HepG2 (cell line): ENCODE results near the gene ST8SIA1. TPM values are rescaled to one million over a fixed set of nuclear protein-coding genes. Genes with fewer than 3 reads are reported as not detected.

Source experiments
- ATAC-seq: fragments of 200-7000 bp; cut with Tn5 transposase; 3 replicates; pipeline ENCODE4 v1.9.1; 2020; ENCODE audit warnings: mild to moderate bottlenecking, moderate library complexity
- BruUV-seq: library from RNA; stranded (reverse); fragments of 400-500 nt; replicated peaks from 2 replicates; lab custom pipeline; 2021; lab: Mats Ljungman, UMichigan
- CTCF ChIA-PET: fragments of 300-600 bp; formaldehyde crosslinking; extraction: SDS; loops from one replicate; lab custom pipeline; 2021; ENCODE audit warnings: low total read pairs, inconsistent platforms, low intra/inter-chr PET ratio; lab: Yijun Ruan, JAX
- POLR2A ChIA-PET: fragments of 350-600 bp; sonication (Branson Sonifier 250); formaldehyde crosslinking; loops from one replicate; lab custom pipeline; 2020; ENCODE audit warnings: antibody characterized with exemption, inconsistent platforms; lab: Yijun Ruan, JAX
- DNase-seq: peaks from one replicate; pipeline ENCODE4 v3.0.0-alpha.2; 2015; ENCODE audit warnings: low spot score
- FAIRE-seq: peaks from 3 replicates; lab custom pipeline; 2011; peaks lifted over from hg19 to GRCh38; lab: Jason Lieb, UNC
- H2AFZ ChIP-seq: one replicate; pipeline ENCODE4 v1.6.1; 2011; ENCODE audit warnings: low read length, inconsistent platforms
- H3K27ac ChIP-seq: fragments of 300-600 bp; 3 replicates; pipeline ENCODE4 v1.8.0; 2011; ENCODE audit warnings: mixed run types, mild to moderate bottlenecking, mixed read lengths, low read length, inconsistent platforms; ENCODE audit not compliant: insufficient read depth; ENCODE audit errors: extremely low read length
- H3K27me3 ChIP-seq, 2 experiments: fragments of 200-600 bp in 1 of 2; 2 replicates in 1 of 2; 3 replicates in 1 of 2; pipeline versions ENCODE4 v1.6.0 to v1.8.0; 2011; ENCODE audit warnings: low read length in 2 of 2, mild to moderate bottlenecking in 2 of 2, moderate library complexity in 2 of 2, inconsistent platforms in 1 of 2; ENCODE audit not compliant: insufficient read depth in 2 of 2, control insufficient read depth in 1 of 2
- H3K36me3 ChIP-seq, 2 experiments: fragments of 200-600 bp in 1 of 2; replicated peaks in 1 of 2; 2 replicates in 1 of 2; 3 replicates in 1 of 2; pipeline versions ENCODE4 v1.5.1 to v1.8.0; 2011; ENCODE audit warnings: low read length in 2 of 2, inconsistent platforms in 1 of 2; ENCODE audit not compliant: insufficient read depth in 2 of 2, control insufficient read depth in 1 of 2
- H3K4me1 ChIP-seq: 2 replicates; pipeline ENCODE4 v1.5.1; 2012; ENCODE audit warnings: low read length, inconsistent platforms; ENCODE audit not compliant: insufficient read depth
- H3K4me2 ChIP-seq: 2 replicates; pipeline ENCODE4 v1.6.0; 2011; ENCODE audit warnings: low read depth, low read length, inconsistent platforms
- H3K4me3 ChIP-seq, 3 experiments: fragments of 200-600 bp in 1 of 3; sonication (generic), shearing (Covaris generic) in 1 of 3; replicated peaks in 1 of 3; 2 replicates each; pipeline ENCODE4 v1.5.1; 2011 to 2016; ENCODE audit warnings: low read length in 3 of 3, inconsistent platforms in 2 of 3, low read depth in 2 of 3, mild to moderate bottlenecking in 2 of 3, control low read depth in 1 of 3, mixed read lengths in 1 of 3; ENCODE audit not compliant: insufficient read depth in 1 of 3
- H3K79me2 ChIP-seq: one replicate; pipeline ENCODE4 v1.6.1; 2011; ENCODE audit warnings: low read length, inconsistent platforms; ENCODE audit not compliant: insufficient read depth
- H3K9ac ChIP-seq: 2 replicates; pipeline ENCODE4 v1.6.0; 2011; ENCODE audit warnings: mild to moderate bottlenecking, low read depth, low read length, inconsistent platforms; ENCODE audit not compliant: insufficient read depth
- H3K9me3 ChIP-seq: 2 replicates; pipeline ENCODE4 v1.5.1; 2012; ENCODE audit warnings: mild to moderate bottlenecking, low read length
- H4K20me1 ChIP-seq: 2 replicates; pipeline ENCODE4 v1.6.0; 2011; ENCODE audit warnings: inconsistent platforms, mild to moderate bottlenecking, low read length, moderate library complexity; ENCODE audit not compliant: insufficient read depth
- AFF4 ChIP-seq: sonication (generic); formaldehyde crosslinking; IDR thresholded peaks from 2 replicates; pipeline ENCODE4 v1.4.0; 2020; ENCODE audit warnings: missing genetic modification reagents
- BCL6 ChIP-seq: IDR thresholded peaks from 2 replicates; pipeline ENCODE4 v1.6.1; 2016; ENCODE audit warnings: missing genetic modification reagents, missing compliant biosample characterization
- WGBS: methylation state at CpG from one replicate; pipeline ENCODE4 v1.1.6; 2017; ENCODE audit warnings: low lambda C conversion rate; 5-methylcytosine and 5-hydroxymethylcytosine counted together
- in situ Hi-C: cut with HindIII; loops from 2 replicates; pipeline ENCODE4 v1.10.0; 2017; ENCODE audit warnings: low pct_unique_long_range_greater_than_20kb; ENCODE audit not compliant: extremely low pct_ligation_motif_present
- intact Hi-C: fragments of 100-400 bp; cut with micrococcal nuclease; formaldehyde crosslinking; loops from one replicate; pipeline ENCODE4 v1.10.0; 2022; ENCODE audit not compliant: unreplicated experiment
- polyA plus RNA-seq, 8 experiments: library from polyadenylated mRNA; depleted of rRNA in 3 of 8; stranded (reverse) in 7 of 8; unstranded in 1 of 8; fragments of >200 nt; fragmentation: Illumina TruSeq in 4 of 8; extraction: Trizol in 4 of 8; gene quantifications; 2 replicates each; pipeline versions ENCODE4 v1.2.1 to v1.2.3, GENCODE V29; 2011 to 2016; ENCODE audit warnings: low read depth in 4 of 8, missing spikeins in 1 of 8, mixed read lengths in 1 of 8; ENCODE audit not compliant: insufficient read depth in 1 of 8
- total RNA-seq, 5 experiments: library from RNA; depleted of rRNA; stranded (reverse); fragments of >200 nt; fragmentation: Illumina TruSeq; extraction: Trizol; gene quantifications; 2 replicates each; pipeline ENCODE4 v1.2.3, GENCODE V29; 2016; ENCODE audit warnings: low read depth in 1 of 5
- TF ChIP-seq, protein P1 (sequence below), 2 experiments: fragments of 450-650 bp in 1 of 2; sonication (generic) in 1 of 2; formaldehyde crosslinking in 1 of 2; IDR thresholded peaks; 2 replicates each; pipeline versions ENCODE4 v1.6.1 to v1.8.0; 2016 to 2022; ENCODE audit warnings: antibody characterized with exemption in 1 of 2, mild to moderate bottlenecking in 1 of 2, missing genetic modification reagents in 1 of 2

Gene ST8SIA1
- total and polyA plus RNA-seq, 2 of the 13 experiments (the other 11 are each of a cell fraction or from before 2014, with no cell fraction given) = not detected

GRCh38 chr12:22333186-22333712 is 1.3 kb downstream of the ST8SIA1 start:
- DNase-seq (no peak), FAIRE-seq (no peak), ATAC-seq (no peak)
- Histone ChIP-seq H3K4me3 (no peak overlapping the region), H3K4me1 (no peaks in the 10 kb centered on the region), H3K9ac (no peak overlapping the region), H2AFZ (no peak overlapping the region), H3K9me3 (no peaks in the 10 kb centered on the region), H4K20me1 (no peaks in the 10 kb centered on the region), H3K36me3 (no peaks in the 10 kb centered on the region), H3K4me2 (no peak overlapping the region), H3K27me3 (peaks cover 0 to 24% of the 10 kb centered on the region in 2 experiments; a peak in 3 of 5 replicates), H3K27ac (no peak overlapping the region), H3K79me2 (no peaks in the 10 kb centered on the region)
- intact Hi-C loops (no loop called here), in situ Hi-C loops (no loop called here)
- CTCF ChIA-PET = no interaction called here
- TF ChIP-seq AFF4 = no peak
- 0 out of 2 replicates have a peak, but pooled peaks have one; percentile 30 for TF ChIP-seq BCL6 (CRISPR knock-in tag)
- TF ChIP-seq, protein P1, sequence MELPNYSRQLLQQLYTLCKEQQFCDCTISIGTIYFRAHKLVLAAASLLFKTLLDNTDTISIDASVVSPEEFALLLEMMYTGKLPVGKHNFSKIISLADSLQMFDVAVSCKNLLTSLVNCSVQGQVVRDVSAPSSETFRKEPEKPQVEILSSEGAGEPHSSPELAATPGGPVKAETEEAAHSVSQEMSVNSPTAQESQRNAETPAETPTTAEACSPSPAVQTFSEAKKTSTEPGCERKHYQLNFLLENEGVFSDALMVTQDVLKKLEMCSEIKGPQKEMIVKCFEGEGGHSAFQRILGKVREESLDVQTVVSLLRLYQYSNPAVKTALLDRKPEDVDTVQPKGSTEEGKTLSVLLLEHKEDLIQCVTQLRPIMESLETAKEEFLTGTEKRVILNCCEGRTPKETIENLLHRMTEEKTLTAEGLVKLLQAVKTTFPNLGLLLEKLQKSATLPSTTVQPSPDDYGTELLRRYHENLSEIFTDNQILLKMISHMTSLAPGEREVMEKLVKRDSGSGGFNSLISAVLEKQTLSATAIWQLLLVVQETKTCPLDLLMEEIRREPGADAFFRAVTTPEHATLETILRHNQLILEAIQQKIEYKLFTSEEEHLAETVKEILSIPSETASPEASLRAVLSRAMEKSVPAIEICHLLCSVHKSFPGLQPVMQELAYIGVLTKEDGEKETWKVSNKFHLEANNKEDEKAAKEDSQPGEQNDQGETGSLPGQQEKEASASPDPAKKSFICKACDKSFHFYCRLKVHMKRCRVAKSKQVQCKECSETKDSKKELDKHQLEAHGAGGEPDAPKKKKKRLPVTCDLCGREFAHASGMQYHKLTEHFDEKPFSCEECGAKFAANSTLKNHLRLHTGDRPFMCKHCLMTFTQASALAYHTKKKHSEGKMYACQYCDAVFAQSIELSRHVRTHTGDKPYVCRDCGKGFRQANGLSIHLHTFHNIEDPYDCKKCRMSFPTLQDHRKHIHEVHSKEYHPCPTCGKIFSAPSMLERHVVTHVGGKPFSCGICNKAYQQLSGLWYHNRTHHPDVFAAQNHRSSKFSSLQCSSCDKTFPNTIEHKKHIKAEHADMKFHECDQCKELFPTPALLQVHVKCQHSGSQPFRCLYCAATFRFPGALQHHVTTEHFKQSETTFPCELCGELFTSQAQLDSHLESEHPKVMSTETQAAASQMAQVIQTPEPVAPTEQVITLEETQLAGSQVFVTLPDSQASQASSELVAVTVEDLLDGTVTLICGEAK (IDR thresholded peaks at IDR 0.05) = no peak
- TF ChIP-seq, protein P1 (CRISPR knock-in tag; IDR thresholded peaks at IDR 0.05) = no peak
- POLR2A ChIA-PET = no interaction called here
- no TSS peak for BruUV-seq
- 66% methylated on average over 10 of the region's 10 CpGs for WGBS
